GM18505 (cell line): ENCODE measurements around the gene NPEPPS.
A peak's percentile ranks its signal among the peaks of the same experiment; 100 is the strongest.

ENCODE experiments used
- ATAC-seq: cut with Tn5 transposase; IDR thresholded peaks from one replicate; pipeline ENCODE4 v1.9.1; 2021; ENCODE audit not compliant: unreplicated experiment
- POLR2A ChIP-seq: IDR thresholded peaks from 4 replicates; pipeline ENCODE4 v1.6.1; 2011; ENCODE audit warnings: borderline replicate concordance; ENCODE audit not compliant: insufficient read depth, insufficient read length; ENCODE audit errors: extremely low read depth

The NPEPPS gene

DNA sequence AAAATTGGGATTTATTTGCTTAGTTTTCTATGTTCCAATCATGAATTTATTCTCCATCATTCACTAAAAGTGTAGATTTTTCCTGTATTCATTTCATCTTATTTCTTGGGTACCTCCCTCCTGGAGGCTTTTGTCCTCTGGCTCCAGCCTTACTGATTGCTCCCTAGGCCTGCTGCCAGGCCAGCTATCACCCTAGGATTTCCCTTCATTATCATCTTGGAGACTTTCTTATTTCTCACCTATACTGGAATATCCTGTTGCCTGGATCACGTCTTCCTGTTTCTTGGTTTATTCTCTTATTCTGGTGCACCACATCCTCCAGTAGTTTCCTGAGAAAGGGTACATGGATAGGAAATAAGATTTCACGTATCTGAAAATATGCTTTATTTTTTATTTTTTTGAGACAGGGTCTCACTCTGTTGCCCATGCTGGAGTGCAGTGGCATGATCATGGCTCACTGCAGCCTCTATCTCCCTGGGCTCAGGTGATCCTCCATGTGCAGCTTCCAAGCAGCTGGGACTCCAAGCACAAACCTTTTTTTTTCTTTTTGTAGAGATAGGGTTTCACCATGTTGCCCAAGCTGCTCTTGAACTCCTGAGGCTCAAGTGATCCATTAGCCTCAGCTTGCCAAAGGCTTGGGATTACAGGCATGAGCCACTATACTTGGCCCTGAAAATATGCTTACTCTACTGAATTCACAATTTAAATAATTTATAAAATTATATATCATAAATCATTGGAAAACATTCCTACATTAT lies 105.5 kb downstream of the NPEPPS start:
- ATAC-seq: no peak
- no peak for TF ChIP-seq POLR2A

DNA sequence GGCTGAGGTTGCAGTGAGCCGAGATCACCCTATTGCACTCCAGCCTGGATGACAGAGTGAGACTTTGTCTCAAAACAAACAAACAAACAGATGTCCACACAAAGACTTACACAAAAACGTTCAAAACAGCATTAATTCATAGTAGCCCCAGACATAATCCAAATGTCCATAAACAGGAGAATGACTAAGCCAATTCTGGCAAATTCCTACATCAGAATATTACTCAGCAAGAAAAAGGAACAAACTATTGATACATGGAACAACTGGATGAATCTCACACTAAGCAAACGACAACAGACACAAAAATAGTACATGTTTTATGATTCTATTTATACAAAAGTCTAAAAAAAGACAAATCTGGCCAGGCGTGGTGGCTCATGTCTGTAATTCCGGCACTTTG lies 108.0 kb downstream of the NPEPPS start:
- no peak for TF ChIP-seq POLR2A
- no peak for ATAC-seq

DNA sequence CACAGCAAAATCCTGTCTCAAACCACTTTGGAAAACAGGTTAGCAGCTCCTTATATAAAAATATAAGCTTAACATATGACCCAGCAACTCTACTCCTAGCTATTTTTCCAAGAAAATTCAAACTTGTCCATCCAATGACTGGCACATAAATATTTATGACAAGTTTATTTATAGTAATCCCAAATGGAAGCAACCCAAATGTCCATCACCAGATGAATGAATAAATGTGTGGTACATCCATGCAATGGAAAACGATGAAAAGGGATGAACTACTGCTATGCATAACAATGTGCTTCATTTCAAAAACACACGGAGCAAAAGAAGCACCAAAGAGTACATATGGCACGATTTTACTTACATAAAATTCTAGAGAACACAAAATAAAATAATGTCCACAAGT lies 109.2 kb downstream of the NPEPPS start:
- no peak for ATAC-seq
- TF ChIP-seq POLR2A: no peak

DNA sequence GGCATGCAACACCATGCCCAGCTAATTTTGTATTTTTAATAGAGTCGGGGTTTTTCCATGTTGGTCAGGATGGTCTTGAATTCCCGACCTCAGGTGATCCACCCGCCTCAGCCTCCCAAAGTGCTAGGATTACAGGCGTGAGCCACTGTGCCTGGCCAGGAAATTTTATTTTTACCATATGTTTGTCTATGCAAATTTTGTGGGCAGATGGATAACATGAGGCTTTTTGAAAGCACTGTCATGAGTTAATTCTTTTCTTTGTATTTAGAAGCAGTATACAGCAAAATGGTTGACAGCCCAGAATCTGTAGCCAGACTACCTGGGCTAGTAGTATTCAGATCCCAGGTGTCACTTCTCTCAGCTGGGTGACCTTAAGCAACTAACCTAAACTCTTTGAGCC lies 110.3 kb downstream of the NPEPPS start:
- TF ChIP-seq POLR2A: no peak

DNA sequence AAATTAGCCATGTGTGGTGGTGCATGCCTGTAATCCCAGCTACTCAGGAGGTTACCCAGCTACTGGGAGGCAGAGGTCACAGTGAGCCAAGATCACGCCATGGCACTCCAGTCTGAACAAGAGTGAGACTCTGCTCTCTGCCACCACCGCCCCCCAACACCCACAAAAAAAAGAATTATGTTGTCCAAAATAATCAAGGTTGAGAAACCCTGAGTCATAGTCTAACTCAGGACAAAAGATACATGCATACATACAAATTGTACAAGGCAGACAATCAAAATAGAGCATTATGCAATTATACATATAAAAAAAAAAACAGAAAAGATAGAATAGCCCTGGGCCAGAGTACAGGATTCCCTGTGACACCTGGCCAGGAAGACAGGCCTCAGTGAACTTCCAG lies 112.2 kb downstream of the NPEPPS start:
- TF ChIP-seq POLR2A: no peak
- no peak for ATAC-seq

More for the DNA sequence above, 110.3 kb downstream of the NPEPPS start:
- no peak for ATAC-seq

DNA sequence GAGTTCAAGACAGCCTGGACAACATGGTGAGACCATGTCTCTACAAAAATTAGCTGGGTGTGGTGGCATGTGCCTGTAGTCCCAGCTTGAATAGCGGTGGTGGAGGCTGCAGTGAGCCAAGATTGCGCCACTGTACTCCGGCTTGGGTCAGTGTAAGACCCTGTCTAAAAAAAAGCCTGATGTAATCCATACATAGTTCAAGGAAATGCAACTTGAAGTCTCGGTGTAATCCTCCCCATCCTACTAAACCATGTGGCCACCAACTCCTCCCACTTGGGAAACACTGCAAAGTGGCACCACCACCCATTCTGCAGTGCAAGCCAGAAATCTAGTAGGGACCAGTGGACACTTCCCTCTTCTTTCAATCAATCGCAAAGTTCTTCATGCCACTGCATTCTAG lies 113.4 kb downstream of the NPEPPS start:
- no peak for ATAC-seq
- no peak for TF ChIP-seq POLR2A

DNA sequence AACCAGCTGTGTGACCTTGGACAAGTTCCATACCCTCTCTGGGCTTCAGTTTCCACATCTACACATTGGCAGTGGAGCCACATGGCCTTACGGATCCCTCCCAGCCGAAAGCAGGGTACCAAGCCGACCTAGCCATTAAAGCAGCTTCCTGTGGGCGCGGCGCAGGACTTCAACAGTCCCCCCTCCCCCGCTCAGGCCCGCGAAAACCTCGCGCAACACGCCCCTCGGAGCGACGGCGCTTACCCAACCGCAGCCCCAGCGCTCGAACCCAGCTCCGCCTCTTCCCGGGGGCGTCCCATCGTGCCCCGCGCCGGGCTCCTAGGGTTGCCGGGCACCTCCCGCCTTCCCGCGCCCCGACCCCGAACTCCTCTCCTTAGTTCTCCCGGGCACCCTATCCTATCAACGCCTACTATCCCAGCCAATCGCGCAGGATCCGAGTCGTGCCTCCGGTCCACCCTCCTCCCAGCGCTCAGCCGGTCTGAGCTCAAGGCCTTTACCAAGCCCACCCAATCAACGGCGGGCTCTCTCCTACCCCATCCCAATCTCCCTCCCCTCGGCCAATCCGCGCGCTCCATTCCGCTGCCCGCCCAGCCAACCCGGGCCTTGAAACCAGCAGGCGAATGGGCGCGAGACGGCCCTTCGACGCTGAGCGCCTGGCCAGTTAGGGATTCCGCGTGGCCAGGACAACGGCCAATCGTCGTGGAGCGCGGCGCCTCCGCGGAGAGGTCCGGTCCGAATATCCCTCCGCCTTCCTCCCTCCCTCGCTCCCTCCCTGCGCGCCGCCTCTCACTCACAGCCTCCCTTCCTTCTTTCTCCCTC lies 118.5 kb downstream of the NPEPPS start, which contains the start of gene KPNB1:
Gene KPNB1, plus strand, starts transcription at position 767 of the 819 bp plus-strand sequence. CDS start 326 bp downstream, outside the sequence.
- TF ChIP-seq POLR2A: peak; percentile 83
- ATAC-seq: peak; percentile 78

DNA sequence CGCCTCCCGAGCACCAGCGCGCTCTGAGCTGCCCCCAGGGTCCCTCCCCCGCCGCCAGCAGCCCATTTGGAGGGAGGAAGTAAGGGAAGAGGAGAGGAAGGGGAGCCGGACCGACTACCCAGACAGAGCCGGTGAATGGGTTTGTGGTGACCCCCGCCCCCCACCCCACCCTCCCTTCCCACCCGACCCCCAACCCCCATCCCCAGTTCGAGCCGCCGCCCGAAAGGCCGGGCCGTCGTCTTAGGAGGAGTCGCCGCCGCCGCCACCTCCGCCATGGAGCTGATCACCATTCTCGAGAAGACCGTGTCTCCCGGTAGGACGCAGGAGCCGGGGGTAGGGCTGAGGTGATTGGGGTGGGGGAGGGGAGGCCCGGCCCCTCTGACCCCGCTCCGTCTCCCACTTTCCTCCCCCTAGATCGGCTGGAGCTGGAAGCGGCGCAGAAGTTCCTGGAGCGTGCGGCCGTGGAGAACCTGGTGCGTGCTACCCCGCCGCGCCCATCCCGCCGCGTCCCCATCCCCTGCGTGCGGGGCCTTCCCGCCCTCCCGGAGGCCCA lies 119.1 kb downstream of the NPEPPS start:
- TF ChIP-seq POLR2A: no peak
- peak; percentile 1 for ATAC-seq

DNA sequence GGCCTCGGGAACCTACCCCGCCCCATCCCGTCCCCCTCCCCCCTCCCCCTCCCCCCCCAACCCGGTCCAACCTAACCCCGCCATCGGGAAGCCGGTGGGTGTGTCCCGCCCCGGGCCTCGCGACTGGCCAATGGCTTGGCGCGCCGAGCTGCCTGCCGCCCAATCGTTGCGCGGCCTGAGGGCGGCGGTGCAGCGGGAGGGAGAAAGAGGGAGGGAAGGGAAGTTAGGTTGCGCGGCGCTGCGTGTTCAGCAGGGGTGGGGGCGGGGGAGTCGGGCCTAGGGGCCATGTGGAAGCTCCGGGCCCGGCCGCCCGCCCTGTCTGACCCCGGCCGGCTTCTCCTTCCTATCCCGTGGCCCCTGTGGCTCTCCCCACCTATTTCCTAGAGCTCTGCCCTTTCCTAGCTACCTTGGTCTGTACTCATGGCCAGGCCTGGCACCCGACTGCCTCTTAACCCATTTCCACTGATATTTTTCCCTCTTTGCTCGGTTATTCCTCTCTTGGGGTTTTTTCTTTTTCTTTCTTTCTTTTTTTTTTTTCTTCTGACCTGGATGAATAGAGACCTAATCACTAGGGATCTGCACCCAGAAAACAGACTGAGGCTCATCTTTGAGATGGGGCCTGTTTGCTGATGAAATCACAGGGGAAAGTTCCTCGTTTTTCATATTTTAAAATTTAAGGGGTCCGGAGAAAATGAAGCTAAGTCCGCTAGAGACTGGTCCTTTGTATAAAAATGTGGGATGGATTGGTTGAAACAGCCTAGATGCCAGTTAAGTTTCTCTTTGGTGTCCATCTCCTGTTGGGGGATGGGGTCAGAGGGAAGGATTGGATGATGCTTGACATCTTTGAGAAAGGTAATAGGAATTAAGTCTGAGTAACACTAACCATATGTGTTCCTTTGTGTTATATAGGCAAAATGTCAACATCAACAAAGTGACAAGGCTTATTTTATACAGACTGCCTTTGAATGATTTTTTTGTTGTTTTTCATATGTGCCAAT lies 119.9 kb downstream of the NPEPPS start:
- peak; percentile 49 for ATAC-seq
- TF ChIP-seq POLR2A: peak; percentile 53

DNA sequence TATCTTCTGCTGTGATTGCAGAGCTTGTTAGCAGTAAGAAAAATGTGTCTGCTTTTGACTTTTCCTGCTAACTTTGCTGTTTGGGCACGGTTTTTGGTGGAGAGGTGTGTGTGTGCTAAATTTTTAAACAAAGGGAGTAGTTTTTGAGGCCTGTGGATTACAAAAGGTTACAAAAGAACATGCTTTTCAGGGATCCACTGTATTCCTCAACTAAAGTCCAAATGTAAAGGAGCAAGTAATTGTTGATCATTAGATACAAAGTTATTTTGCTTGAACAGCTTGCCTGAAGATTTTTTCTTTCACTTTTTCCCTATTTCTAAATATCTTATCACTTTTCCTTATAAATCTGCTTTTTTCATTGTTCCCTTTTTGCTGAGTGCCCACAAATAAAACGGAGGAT lies 120.8 kb downstream of the NPEPPS start:
- no peak for TF ChIP-seq POLR2A
- ATAC-seq: no peak

DNA sequence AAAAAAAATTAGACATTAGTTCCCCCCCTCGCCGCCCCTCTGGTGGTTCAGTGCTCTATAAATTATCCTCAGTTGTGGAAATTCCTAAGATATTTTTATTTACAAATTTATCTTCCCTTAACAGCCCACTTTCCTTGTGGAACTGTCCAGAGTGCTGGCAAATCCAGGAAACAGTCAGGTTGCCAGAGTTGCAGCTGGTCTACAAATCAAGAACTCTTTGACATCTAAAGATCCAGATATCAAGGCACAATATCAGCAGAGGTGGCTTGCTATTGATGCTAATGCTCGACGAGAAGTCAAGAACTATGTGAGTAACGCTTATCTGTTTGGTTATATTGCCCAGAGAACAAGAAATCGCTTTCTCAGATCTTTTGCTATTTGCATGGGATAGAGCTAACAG lies 121.7 kb downstream of the NPEPPS start:
- ATAC-seq: no peak
- TF ChIP-seq POLR2A: no peak

DNA sequence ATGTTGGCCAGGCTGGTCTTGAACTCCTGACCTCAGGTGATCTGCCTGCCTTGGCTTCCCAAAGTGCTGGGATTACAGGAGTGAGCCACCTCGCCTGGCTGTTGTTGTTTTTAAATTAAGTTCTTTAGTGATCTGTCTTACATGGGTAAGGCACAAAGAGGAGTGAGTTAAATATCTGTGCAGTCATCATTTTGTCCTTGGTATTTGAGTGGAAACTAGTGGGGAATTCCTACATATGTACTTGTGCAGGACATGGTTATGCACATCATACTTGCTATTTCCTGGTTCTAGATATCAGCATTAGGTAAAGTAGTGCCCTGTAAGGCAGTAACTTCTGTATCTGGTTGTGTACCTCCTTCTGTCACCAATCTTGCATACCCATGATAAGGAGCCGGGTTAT lies 122.5 kb downstream of the NPEPPS start:
- TF ChIP-seq POLR2A: no peak
- no peak for ATAC-seq

DNA sequence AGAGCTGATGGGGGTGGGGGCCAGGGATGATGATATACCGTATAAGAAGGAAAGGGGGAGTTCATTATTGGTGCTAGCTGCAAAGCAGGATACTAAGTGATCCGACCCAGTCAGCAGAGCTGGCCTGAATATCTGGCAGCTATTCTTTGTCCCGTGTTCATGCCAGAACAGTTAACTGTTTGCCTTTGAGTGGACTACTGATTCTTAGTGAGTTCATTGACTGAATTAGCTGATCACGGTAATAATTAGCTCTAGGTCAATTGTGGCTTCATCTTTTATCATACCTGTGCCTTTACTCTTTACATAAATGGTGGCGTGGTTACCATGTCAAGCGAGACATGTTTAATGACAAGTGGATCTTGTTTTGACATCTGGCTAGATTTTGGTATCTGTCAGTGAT lies 124.1 kb downstream of the NPEPPS start:
- ATAC-seq: no peak

DNA sequence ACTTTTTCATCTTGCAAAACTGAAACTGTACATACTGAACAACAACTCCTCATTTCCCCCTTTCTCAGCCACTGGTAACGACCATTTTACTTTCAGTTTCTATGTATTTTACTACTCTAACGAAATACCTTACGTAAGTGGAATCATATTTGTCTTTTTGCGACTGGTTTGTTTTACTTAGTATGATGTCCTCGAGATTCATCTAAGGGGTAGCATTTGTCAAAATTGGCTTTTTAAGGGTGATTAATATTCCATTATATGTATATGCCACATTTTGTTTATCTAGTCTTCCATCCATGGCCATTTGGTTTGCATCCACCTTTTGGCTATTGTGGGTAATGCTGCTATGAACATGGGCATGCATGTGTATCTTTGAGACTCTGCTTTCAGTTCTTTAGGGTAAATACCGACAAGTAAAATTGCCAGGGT lies 129.2 kb downstream of the NPEPPS start:
- peak; percentile 53 for ATAC-seq
- TF ChIP-seq POLR2A: no peak

More for the DNA sequence above, 124.1 kb downstream of the NPEPPS start:
- no peak for TF ChIP-seq POLR2A
